ENCODE measurements around the gene DMRTC2. TPM values are rescaled to one million over a fixed set of nuclear protein-coding genes. Genes with fewer than 3 reads are reported as not detected.

Gene DMRTC2
- polyA plus RNA-seq, 1 donor from 2014 or later = not detected

DNA sequence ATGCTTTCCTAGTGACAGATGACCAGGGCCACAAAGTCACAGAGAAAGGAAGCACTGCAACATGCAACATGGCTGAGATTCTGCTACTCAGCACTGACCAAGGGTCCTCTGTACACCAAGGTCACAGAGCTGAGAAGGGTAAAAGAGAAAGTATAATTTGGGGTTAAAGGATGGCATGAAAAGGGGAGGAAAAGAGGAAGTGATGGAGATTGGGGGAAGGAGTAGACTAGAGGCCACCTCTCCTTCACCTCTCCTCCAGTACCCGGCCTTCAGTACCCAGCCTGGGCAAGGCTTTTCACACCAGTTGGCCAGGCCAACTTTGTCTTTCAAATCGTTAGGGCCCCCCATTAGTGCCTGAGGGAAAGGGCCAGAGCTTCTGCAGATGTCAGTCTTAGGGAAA, 8.9 kb downstream of the DMRTC2 start:
- Histone ChIP-seq H3K4me2 (ENCODE audit: low read length) (no peak overlapping the region), H3K27me3 (ENCODE audit: insufficient read depth, low read depth, low read length) (peaks cover 3% of the 10 kb centered on the region)

GRCh38 chr19:41859213-41859617, 14.4 kb downstream of the DMRTC2 start:
- Histone ChIP-seq H3K4me3 (ENCODE audit: low read length) (peak overlapping the region; percentile 95), H3K9ac (ENCODE audit: low read length) (no peak overlapping the region), H3K27ac (ENCODE audit: low read length) (no peak overlapping the region), H2AFZ (ENCODE audit: low read depth, low read length) (no peak overlapping the region), H4K20me1 (ENCODE audit: insufficient read depth) (no peaks in the 10 kb centered on the region), H3K4me2 (ENCODE audit: low read length) (peak overlapping the region; percentile 52), H3K27me3 (ENCODE audit: insufficient read depth, low read depth, low read length) (no peaks in the 10 kb centered on the region), H3K9me2 (ENCODE audit: insufficient read depth, low read length) (no peaks in the 10 kb centered on the region), H3K36me3 (ENCODE audit: insufficient read depth, low read length) (peaks cover 4% of the 10 kb centered on the region), H3K9me3 (ENCODE audit: low read length) (no peaks in the 10 kb centered on the region), H3K79me2 (replicated peaks; ENCODE audit: insufficient read depth, low read length) (peaks cover 26% of the 10 kb centered on the region), H3F3A (ENCODE audit: insufficient read depth, low read length, poor library complexity, severe bottlenecking) (peaks cover 2% of the 10 kb centered on the region)
- TF ChIP-seq MXI1 (conservative IDR thresholded peaks at IDR 0.05; ENCODE audit: poor library complexity, severe bottlenecking) (no peak), TAF1 (IDR thresholded peaks at IDR 0.05; ENCODE audit: low read depth) (no peak), SMC3 (conservative IDR thresholded peaks at IDR 0.05; ENCODE audit: poor library complexity) (no peak), EZH2 (IDR thresholded peaks at IDR 0.05; ENCODE audit: borderline replicate concordance, insufficient read depth, low read length, poor library complexity, severe bottlenecking) (no peak), EP300 (conservative IDR thresholded peaks at IDR 0.05; ENCODE audit: poor library complexity, severe bottlenecking) (no peak), POLR2AphosphoS5 (IDR thresholded peaks at IDR 0.05) (no peak), RAD21 (conservative IDR thresholded peaks at IDR 0.05) (no peak)
- TF ChIP-seq, protein P1, sequence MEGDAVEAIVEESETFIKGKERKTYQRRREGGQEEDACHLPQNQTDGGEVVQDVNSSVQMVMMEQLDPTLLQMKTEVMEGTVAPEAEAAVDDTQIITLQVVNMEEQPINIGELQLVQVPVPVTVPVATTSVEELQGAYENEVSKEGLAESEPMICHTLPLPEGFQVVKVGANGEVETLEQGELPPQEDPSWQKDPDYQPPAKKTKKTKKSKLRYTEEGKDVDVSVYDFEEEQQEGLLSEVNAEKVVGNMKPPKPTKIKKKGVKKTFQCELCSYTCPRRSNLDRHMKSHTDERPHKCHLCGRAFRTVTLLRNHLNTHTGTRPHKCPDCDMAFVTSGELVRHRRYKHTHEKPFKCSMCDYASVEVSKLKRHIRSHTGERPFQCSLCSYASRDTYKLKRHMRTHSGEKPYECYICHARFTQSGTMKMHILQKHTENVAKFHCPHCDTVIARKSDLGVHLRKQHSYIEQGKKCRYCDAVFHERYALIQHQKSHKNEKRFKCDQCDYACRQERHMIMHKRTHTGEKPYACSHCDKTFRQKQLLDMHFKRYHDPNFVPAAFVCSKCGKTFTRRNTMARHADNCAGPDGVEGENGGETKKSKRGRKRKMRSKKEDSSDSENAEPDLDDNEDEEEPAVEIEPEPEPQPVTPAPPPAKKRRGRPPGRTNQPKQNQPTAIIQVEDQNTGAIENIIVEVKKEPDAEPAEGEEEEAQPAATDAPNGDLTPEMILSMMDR (IDR thresholded peaks at IDR 0.05; ENCODE audit: poor library complexity, severe bottlenecking) = no peak
- TF ChIP-seq, protein P2, sequence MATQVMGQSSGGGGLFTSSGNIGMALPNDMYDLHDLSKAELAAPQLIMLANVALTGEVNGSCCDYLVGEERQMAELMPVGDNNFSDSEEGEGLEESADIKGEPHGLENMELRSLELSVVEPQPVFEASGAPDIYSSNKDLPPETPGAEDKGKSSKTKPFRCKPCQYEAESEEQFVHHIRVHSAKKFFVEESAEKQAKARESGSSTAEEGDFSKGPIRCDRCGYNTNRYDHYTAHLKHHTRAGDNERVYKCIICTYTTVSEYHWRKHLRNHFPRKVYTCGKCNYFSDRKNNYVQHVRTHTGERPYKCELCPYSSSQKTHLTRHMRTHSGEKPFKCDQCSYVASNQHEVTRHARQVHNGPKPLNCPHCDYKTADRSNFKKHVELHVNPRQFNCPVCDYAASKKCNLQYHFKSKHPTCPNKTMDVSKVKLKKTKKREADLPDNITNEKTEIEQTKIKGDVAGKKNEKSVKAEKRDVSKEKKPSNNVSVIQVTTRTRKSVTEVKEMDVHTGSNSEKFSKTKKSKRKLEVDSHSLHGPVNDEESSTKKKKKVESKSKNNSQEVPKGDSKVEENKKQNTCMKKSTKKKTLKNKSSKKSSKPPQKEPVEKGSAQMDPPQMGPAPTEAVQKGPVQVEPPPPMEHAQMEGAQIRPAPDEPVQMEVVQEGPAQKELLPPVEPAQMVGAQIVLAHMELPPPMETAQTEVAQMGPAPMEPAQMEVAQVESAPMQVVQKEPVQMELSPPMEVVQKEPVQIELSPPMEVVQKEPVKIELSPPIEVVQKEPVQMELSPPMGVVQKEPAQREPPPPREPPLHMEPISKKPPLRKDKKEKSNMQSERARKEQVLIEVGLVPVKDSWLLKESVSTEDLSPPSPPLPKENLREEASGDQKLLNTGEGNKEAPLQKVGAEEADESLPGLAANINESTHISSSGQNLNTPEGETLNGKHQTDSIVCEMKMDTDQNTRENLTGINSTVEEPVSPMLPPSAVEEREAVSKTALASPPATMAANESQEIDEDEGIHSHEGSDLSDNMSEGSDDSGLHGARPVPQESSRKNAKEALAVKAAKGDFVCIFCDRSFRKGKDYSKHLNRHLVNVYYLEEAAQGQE (IDR thresholded peaks at IDR 0.05; ENCODE audit: borderline replicate concordance) = no peak

More for the DNA sequence above, 8.9 kb downstream of the DMRTC2 start:
- no peak overlapping the region for H2AFZ ChIP-seq (ENCODE audit: low read depth, low read length)
- no peaks in the 10 kb centered on the region for H3F3A ChIP-seq (ENCODE audit: insufficient read depth, low read length, poor library complexity, severe bottlenecking)
- no peaks in the 10 kb centered on the region for H3K79me2 ChIP-seq (replicated peaks; ENCODE audit: insufficient read depth, low read length)
- H3K9me2 ChIP-seq (ENCODE audit: insufficient read depth, low read length) = no peaks in the 10 kb centered on the region
- no peak overlapping the region for H3K4me3 ChIP-seq (ENCODE audit: low read length)
- H3K27ac ChIP-seq (ENCODE audit: low read length) = no peak overlapping the region
- H4K20me1 ChIP-seq (ENCODE audit: insufficient read depth) = no peaks in the 10 kb centered on the region
- H3K9ac ChIP-seq (ENCODE audit: low read length) = no peak overlapping the region
- no peaks in the 10 kb centered on the region for H3K36me3 ChIP-seq (ENCODE audit: insufficient read depth, low read length)
- no peaks in the 10 kb centered on the region for H3K9me3 ChIP-seq (ENCODE audit: low read length)
- TF ChIP-seq, protein P2 (IDR thresholded peaks at IDR 0.05; ENCODE audit: borderline replicate concordance) = no peak
- TF ChIP-seq EZH2 (IDR thresholded peaks at IDR 0.05; ENCODE audit: borderline replicate concordance, insufficient read depth, low read length, poor library complexity, severe bottlenecking) (no peak), EP300 (conservative IDR thresholded peaks at IDR 0.05; ENCODE audit: poor library complexity, severe bottlenecking) (no peak), RAD21 (conservative IDR thresholded peaks at IDR 0.05) (no peak), SMC3 (conservative IDR thresholded peaks at IDR 0.05; ENCODE audit: poor library complexity) (no peak), POLR2AphosphoS5 (IDR thresholded peaks at IDR 0.05) (no peak), TAF1 (IDR thresholded peaks at IDR 0.05; ENCODE audit: low read depth) (no peak), MXI1 (conservative IDR thresholded peaks at IDR 0.05; ENCODE audit: poor library complexity, severe bottlenecking) (no peak)
- TF ChIP-seq, protein P1 (IDR thresholded peaks at IDR 0.05; ENCODE audit: poor library complexity, severe bottlenecking) = no peak

Measured in neural cell (in vitro differentiated cells).